K562 (cell line): ENCODE results near the gene SPI1. TPM values are rescaled to one million over a fixed set of nuclear protein-coding genes. Genes with fewer than 3 reads are reported as not detected.

ENCODE experiments used
- BDP1 ChIP-seq: IDR thresholded peaks from 3 replicates; pipeline ENCODE4 v1.6.1; 2011; ENCODE audit not compliant: insufficient read length, insufficient read depth
- CHD1 ChIP-seq: fragments of 200-600 bp; sonication (generic); IDR thresholded peaks from one replicate; pipeline ENCODE4 v1.6.1; 2012; ENCODE audit warnings: mild to moderate bottlenecking, moderate library complexity, low read length, inconsistent platforms
- ERF ChIP-seq: fragments of 450-650 bp; formaldehyde crosslinking; IDR thresholded peaks from 2 replicates; pipeline ENCODE4 v1.4.0; 2020; ENCODE audit warnings: mild to moderate bottlenecking, mixed read lengths
- KAT8 ChIP-seq: fragments of 450-650 bp; IDR thresholded peaks from 2 replicates; pipeline ENCODE4 v1.6.1; 2016; ENCODE audit warnings: low read depth, mild to moderate bottlenecking
- KLF10 ChIP-seq: fragments of 250-450 bp; sonication (Bioruptor Pico); IDR thresholded peaks from 2 replicates; pipeline ENCODE4 v1.6.1; 2021; ENCODE audit warnings: matching md5 sums
- MAFG ChIP-seq: fragments of 450-650 bp; conservative IDR thresholded peaks from 2 replicates; pipeline ENCODE4 v1.6.1; 2016; ENCODE audit warnings: missing genetic modification characterization, missing compliant biosample characterization
- MXI1 ChIP-seq: IDR thresholded peaks from 2 replicates; pipeline ENCODE4 v1.6.1; 2011; ENCODE audit warnings: low read depth, mild to moderate bottlenecking, improper control_type of control experiment, low read length
- MYC ChIP-seq, 2 experiments: fragments of 250-450 bp in 1 of 2; sonication (Bioruptor Pico) in 1 of 2; IDR thresholded peaks; 2 replicates each; pipeline versions ENCODE4 v1.5.1 to v1.6.1; 2012 to 2021; ENCODE audit warnings: low read depth in 2 of 2, borderline replicate concordance in 1 of 2, improper control_type of control experiment in 1 of 2, low read length in 1 of 2, mild to moderate bottlenecking in 1 of 2, moderate library complexity in 1 of 2
- NFE2L1 ChIP-seq: fragments of 450-650 bp; IDR thresholded peaks from 2 replicates; pipeline ENCODE4 v1.6.1; 2016; ENCODE audit warnings: missing genetic modification characterization, low read depth, mild to moderate bottlenecking, missing compliant biosample characterization, moderate library complexity, borderline replicate concordance
- RBFOX2 ChIP-seq: fragments of 200-400 bp; formaldehyde crosslinking; IDR thresholded peaks from 2 replicates; pipeline ENCODE4 v1.6.1; 2017; ENCODE audit warnings: low read depth, mild to moderate bottlenecking, low read length, moderate library complexity
- SETDB1 ChIP-seq: IDR thresholded peaks from one replicate; pipeline ENCODE4 v1.6.1; 2012; ENCODE audit warnings: low read length, control low read depth, inconsistent platforms
- SP2 ChIP-seq: IDR thresholded peaks from 2 replicates; pipeline ENCODE4 v1.6.1; 2011; ENCODE audit warnings: mild to moderate bottlenecking, low read depth, low read length, moderate library complexity; ENCODE audit not compliant: poor library complexity, severe bottlenecking; ENCODE audit errors: extremely low read depth
- TAF1 ChIP-seq: IDR thresholded peaks from 2 replicates; pipeline ENCODE4 v1.6.1; 2011; ENCODE audit warnings: mild to moderate bottlenecking, low read length, moderate library complexity; ENCODE audit not compliant: insufficient read depth, control insufficient read depth, severe bottlenecking; ENCODE audit errors: extremely low read depth
- TGIF2 ChIP-seq: sonication (generic); formaldehyde crosslinking; IDR thresholded peaks from 2 replicates; pipeline ENCODE4 v1.8.1; 2022; ENCODE audit warnings: mild to moderate bottlenecking, missing genetic modification reagents, moderate library complexity
- ZBTB8A ChIP-seq: fragments of 450-650 bp; IDR thresholded peaks from 2 replicates; pipeline ENCODE4 v1.6.1; 2018; ENCODE audit warnings: mild to moderate bottlenecking, moderate library complexity; ENCODE audit not compliant: partially characterized antibody
- ZKSCAN1 ChIP-seq: fragments of 150-350 bp; IDR thresholded peaks from 2 replicates; pipeline ENCODE4 v1.6.1; 2016; ENCODE audit warnings: low read depth, low read length
- ZNF124 ChIP-seq: sonication (generic); formaldehyde crosslinking; IDR thresholded peaks from 2 replicates; pipeline ENCODE4 v1.8.1; 2022; ENCODE audit warnings: missing genetic modification reagents
- ZNF23 ChIP-seq: fragments of 250-450 bp; sonication (Bioruptor Pico); IDR thresholded peaks from 2 replicates; pipeline ENCODE4 v1.4.0; 2020; ENCODE audit warnings: mild to moderate bottlenecking
- ZZZ3 ChIP-seq: fragments of 450-650 bp; IDR thresholded peaks from 2 replicates; pipeline ENCODE4 v1.6.1; 2016; ENCODE audit warnings: antibody characterized with exemption, mild to moderate bottlenecking, moderate library complexity
- polyA plus RNA-seq, 8 experiments: library from polyadenylated mRNA; depleted of rRNA in 4 of 8; stranded (reverse) in 5 of 8; unstranded in 3 of 8; fragments of >200 nt; fragmentation: Nextera tagmentation in 2 of 8; fragmentation: Illumina TruSeq in 1 of 8; extraction: Ambion mirVana in 2 of 8; extraction: Trizol in 1 of 8; gene quantifications; 2 replicates each; pipeline versions ENCODE4 v1.2.1 to v1.2.3, GENCODE V29; 2011 to 2014; ENCODE audit warnings: inconsistent platforms in 1 of 8, missing spikeins in 1 of 8
- total RNA-seq, 7 experiments: library from RNA; depleted of rRNA in 6 of 7; stranded (reverse); fragments of >200 nt in 6 of 7; fragmentation: Illumina TruSeq in 2 of 7; extraction: Trizol in 2 of 7; gene quantifications; 2 replicates each; pipeline versions ENCODE4 v1.2.1 to v1.2.3, GENCODE V29; 2011 to 2021; ENCODE audit warnings: low replicate concordance in 1 of 7
- TF ChIP-seq, protein P1 (sequence below): fragments of 250-450 bp; sonication (Bioruptor Pico); IDR thresholded peaks from 2 replicates; pipeline ENCODE4 v1.8.0; 2022; ENCODE audit warnings: moderate library complexity, mild to moderate bottlenecking, inconsistent platforms
- TF ChIP-seq, protein P2 (sequence below): fragments of 450-650 bp; IDR thresholded peaks from 2 replicates; pipeline ENCODE4 v1.7.0; 2016; ENCODE audit warnings: borderline replicate concordance
- TF ChIP-seq, protein P3 (sequence below): fragments of 450-650 bp; IDR thresholded peaks from 2 replicates; pipeline ENCODE4 v1.6.1; 2017; ENCODE audit warnings: antibody characterized with exemption

Gene SPI1
- total and polyA plus RNA-seq, 9 of the 15 experiments (the other 6 are each of a cell fraction or from before 2014, with no cell fraction given): 0.10 to 33.7 (median 10.3) TPM

DNA sequence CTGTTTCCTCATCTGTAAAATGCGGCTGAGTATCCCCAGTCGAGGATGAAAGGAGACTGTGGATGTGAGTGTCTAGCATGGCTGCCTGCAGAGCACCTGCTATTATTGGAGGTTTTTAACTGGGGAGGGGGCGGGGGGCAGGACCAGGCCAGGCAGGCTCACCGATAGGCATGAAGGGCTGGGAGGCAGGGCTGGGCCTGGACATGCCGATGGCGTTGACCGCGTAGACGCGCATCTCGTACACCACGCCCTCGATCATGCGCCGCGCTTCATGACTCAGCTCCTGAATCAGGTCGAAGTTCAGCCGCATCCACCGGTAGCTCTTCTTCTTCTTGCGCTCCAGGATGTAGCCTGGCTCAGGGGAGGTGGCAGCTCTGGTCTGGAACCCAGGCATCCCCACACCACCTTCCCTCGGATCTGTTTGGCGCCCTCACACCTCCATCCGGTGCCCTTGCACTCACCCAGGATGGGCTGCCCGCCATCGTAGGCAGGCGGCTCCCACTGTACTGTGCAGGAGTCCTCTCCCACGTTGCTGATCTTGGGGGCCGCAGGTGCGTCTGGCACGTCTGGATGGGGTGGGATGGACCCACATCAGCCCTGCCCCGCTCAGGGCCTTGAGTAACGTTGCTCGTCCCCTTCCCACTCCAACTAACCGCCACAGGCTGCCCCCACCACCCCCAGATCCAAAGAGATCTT is 41.0 kb downstream of the SPI1 start (continued):
- TF ChIP-seq ZKSCAN1 (no peak), TGIF2 (CRISPR knock-in tag) (no peak), MYC (IDR thresholded peaks at IDR 0.05; ENCODE audit: low read depth, low read length) (peak; percentile 30; the same call in 1 of the 2 replicates), MYC (CRISPR knock-in tag; IDR thresholded peaks at IDR 0.05; ENCODE audit: borderline replicate concordance, low read depth) (0 out of 2 replicates have a peak, but pooled peaks have one; percentile 21), MAFG (tag) (peak; percentile 83), CHD1 (no peak), ZBTB8A (no peak), KLF10 (CRISPR knock-in tag) (no peak), MXI1 (no peak), NFE2L1 (tag) (no peak), ZNF124 (CRISPR knock-in tag) (no peak), RBFOX2 (peak; percentile 29; the same call in 1 of the 2 replicates), SETDB1 (no peak), TAF1 (no peak), ZNF23 (CRISPR knock-in tag) (no peak), ERF (CRISPR knock-in tag) (no peak), BDP1 (no peak), SP2 (no peak), KAT8 (no peak), ZZZ3 (no peak)
- TF ChIP-seq, protein P1, sequence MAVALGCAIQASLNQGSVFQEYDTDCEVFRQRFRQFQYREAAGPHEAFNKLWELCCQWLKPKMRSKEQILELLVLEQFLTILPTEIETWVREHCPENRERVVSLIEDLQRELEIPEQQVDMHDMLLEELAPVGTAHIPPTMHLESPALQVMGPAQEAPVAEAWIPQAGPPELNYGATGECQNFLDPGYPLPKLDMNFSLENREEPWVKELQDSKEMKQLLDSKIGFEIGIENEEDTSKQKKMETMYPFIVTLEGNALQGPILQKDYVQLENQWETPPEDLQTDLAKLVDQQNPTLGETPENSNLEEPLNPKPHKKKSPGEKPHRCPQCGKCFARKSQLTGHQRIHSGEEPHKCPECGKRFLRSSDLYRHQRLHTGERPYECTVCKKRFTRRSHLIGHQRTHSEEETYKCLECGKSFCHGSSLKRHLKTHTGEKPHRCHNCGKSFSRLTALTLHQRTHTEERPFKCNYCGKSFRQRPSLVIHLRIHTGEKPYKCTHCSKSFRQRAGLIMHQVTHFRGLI (CRISPR knock-in tag): no peak
- TF ChIP-seq, protein P2, sequence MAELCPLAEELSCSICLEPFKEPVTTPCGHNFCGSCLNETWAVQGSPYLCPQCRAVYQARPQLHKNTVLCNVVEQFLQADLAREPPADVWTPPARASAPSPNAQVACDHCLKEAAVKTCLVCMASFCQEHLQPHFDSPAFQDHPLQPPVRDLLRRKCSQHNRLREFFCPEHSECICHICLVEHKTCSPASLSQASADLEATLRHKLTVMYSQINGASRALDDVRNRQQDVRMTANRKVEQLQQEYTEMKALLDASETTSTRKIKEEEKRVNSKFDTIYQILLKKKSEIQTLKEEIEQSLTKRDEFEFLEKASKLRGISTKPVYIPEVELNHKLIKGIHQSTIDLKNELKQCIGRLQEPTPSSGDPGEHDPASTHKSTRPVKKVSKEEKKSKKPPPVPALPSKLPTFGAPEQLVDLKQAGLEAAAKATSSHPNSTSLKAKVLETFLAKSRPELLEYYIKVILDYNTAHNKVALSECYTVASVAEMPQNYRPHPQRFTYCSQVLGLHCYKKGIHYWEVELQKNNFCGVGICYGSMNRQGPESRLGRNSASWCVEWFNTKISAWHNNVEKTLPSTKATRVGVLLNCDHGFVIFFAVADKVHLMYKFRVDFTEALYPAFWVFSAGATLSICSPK: no peak
- TF ChIP-seq, protein P3, sequence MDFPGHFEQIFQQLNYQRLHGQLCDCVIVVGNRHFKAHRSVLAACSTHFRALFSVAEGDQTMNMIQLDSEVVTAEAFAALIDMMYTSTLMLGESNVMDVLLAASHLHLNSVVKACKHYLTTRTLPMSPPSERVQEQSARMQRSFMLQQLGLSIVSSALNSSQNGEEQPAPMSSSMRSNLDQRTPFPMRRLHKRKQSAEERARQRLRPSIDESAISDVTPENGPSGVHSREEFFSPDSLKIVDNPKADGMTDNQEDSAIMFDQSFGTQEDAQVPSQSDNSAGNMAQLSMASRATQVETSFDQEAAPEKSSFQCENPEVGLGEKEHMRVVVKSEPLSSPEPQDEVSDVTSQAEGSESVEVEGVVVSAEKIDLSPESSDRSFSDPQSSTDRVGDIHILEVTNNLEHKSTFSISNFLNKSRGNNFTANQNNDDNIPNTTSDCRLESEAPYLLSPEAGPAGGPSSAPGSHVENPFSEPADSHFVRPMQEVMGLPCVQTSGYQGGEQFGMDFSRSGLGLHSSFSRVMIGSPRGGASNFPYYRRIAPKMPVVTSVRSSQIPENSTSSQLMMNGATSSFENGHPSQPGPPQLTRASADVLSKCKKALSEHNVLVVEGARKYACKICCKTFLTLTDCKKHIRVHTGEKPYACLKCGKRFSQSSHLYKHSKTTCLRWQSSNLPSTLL: 0 out of 2 replicates have a peak, but pooled peaks have one; percentile 17
